A673 (cell line): ENCODE measurements around the gene NKD1. TPM values are rescaled to one million over a fixed set of nuclear protein-coding genes. Genes with fewer than 3 reads are reported as not detected.

ENCODE experiments used
- BruUV-seq: library from RNA; stranded (reverse); fragments of 400-500 nt; replicated peaks from 2 replicates; lab custom pipeline; 2021; lab: Mats Ljungman, UMichigan
- CTCF ChIA-PET: fragments of 300-600 bp; sonication (Branson Sonifier 250); formaldehyde crosslinking; loops from one replicate; lab custom pipeline; 2022; ENCODE audit warnings: antibody characterized with exemption; lab: Charles Lee
- POLR2A ChIA-PET: fragments of 300-600 bp; sonication (Branson Sonifier 250); formaldehyde crosslinking; loops from one replicate; lab custom pipeline; 2022; ENCODE audit warnings: antibody characterized with exemption; ENCODE audit not compliant: low non-redundant PET; lab: Charles Lee
- DNase-seq: peaks from one replicate; pipeline ENCODE4 v3.0.0-alpha.2; 2015; ENCODE audit warnings: low spot score
- H3K27ac ChIP-seq: fragments of 200-600 bp; sonication (generic); 2 replicates; pipeline ENCODE4 v1.5.1; 2016; ENCODE audit warnings: mixed run types, low read depth, mild to moderate bottlenecking, mixed read lengths, antibody characterized with exemption, low read length; ENCODE audit not compliant: poor library complexity, severe bottlenecking
- H3K27me3 ChIP-seq: fragments of 200-600 bp; sonication (generic); replicated peaks from 2 replicates; pipeline ENCODE4 v1.6.1; 2017; ENCODE audit warnings: mixed run types, low read depth, mild to moderate bottlenecking, mixed read lengths, antibody characterized with exemption, low read length; ENCODE audit not compliant: insufficient read depth, poor library complexity
- H3K36me3 ChIP-seq: fragments of 200-600 bp; sonication (generic); 2 replicates; pipeline ENCODE4 v1.6.1; 2016; ENCODE audit warnings: mixed run types, mild to moderate bottlenecking, mixed read lengths, antibody characterized with exemption, low read length; ENCODE audit not compliant: insufficient read depth, poor library complexity, severe bottlenecking
- H3K4me1 ChIP-seq: fragments of 200-600 bp; sonication (generic); 2 replicates; pipeline ENCODE4 v1.6.1; 2017; ENCODE audit warnings: mixed run types, mild to moderate bottlenecking, mixed read lengths, antibody characterized with exemption, low read length; ENCODE audit not compliant: insufficient read depth, poor library complexity, severe bottlenecking
- H3K4me3 ChIP-seq: fragments of 200-600 bp; sonication (generic); 2 replicates; pipeline ENCODE4 v1.5.1; 2016; ENCODE audit warnings: low read depth, mixed run types, mild to moderate bottlenecking, mixed read lengths, low read length; ENCODE audit not compliant: poor library complexity, severe bottlenecking
- H3K9me3 ChIP-seq: fragments of 200-600 bp; sonication (generic); 2 replicates; pipeline ENCODE4 v1.6.1; 2016; ENCODE audit warnings: mixed run types, low read depth, mild to moderate bottlenecking, mixed read lengths, antibody characterized with exemption, low read length; ENCODE audit not compliant: poor library complexity, severe bottlenecking
- CTCF ChIP-seq: fragments of 300-800, 200-600 bp; sonication (generic); conservative IDR thresholded peaks from 2 replicates; pipeline ENCODE4 v1.5.1; 2017; ENCODE audit warnings: low read depth, mild to moderate bottlenecking, antibody characterized with exemption, low read length, moderate library complexity, mixed read lengths
- EZH2 ChIP-seq: fragments of 200-600 bp; sonication (generic); IDR thresholded peaks from 2 replicates; pipeline ENCODE4 v1.6.1; 2017; ENCODE audit warnings: borderline replicate concordance, low read depth, mild to moderate bottlenecking, mixed read lengths, antibody characterized with exemption, low read length; ENCODE audit not compliant: poor library complexity, severe bottlenecking
- intact Hi-C: fragments of 100-400 bp; cut with micrococcal nuclease; formaldehyde crosslinking; loops from one replicate; pipeline ENCODE4 v1.10.0; 2022; ENCODE audit not compliant: unreplicated experiment
- total RNA-seq: library from RNA; stranded (reverse); gene quantifications from 2 replicates; pipeline ENCODE4 v1.2.3, GENCODE V29; 2021

Gene NKD1
- total RNA-seq, 1 experiment from 2014 or later = 1.1 TPM

GRCh38 chr16:50694206-50694605 is 146.0 kb downstream of the NKD1 start:
- BruUV-seq = no TSS peak

GRCh38 chr16:50695017-50696000 is 147.1 kb downstream of the NKD1 start:
- Histone ChIP-seq H3K4me1 (no peaks in the 10 kb centered on the region), H3K36me3 (no peaks in the 10 kb centered on the region), H3K27ac (no peak overlapping the region), H3K27me3 (peaks cover 28% of the 10 kb centered on the region), H3K4me3 (no peak overlapping the region), H3K9me3 (no peaks in the 10 kb centered on the region)
- BruUV-seq = no TSS peak
- CTCF ChIA-PET = no interaction called here
- no peak for DNase-seq
- POLR2A ChIA-PET = no interaction called here
- intact Hi-C loops = no loop called here
- TF ChIP-seq CTCF = no peak
- no peak for TF ChIP-seq EZH2

More at GRCh38 chr16:50694206-50694605, 146.0 kb downstream of the NKD1 start:
- POLR2A ChIA-PET = no interaction called here
- Histone ChIP-seq H3K9me3 (no peaks in the 10 kb centered on the region), H3K27me3 (peaks cover 28% of the 10 kb centered on the region), H3K4me3 (no peak overlapping the region), H3K4me1 (no peaks in the 10 kb centered on the region), H3K36me3 (no peaks in the 10 kb centered on the region), H3K27ac (no peak overlapping the region)
- intact Hi-C loops = no loop called here
- TF ChIP-seq CTCF = no peak
- no peak for TF ChIP-seq EZH2
- DNase-seq = no peak
- CTCF ChIA-PET = no interaction called here

GRCh38 chr16:50696126-50696525 is 147.9 kb downstream of the NKD1 start:
- Histone ChIP-seq H3K27ac (no peak overlapping the region), H3K9me3 (no peaks in the 10 kb centered on the region), H3K4me3 (no peak overlapping the region), H3K4me1 (no peaks in the 10 kb centered on the region), H3K36me3 (no peaks in the 10 kb centered on the region), H3K27me3 (peaks cover 28% of the 10 kb centered on the region)
- no peak for DNase-seq
- CTCF ChIA-PET = no interaction called here
- POLR2A ChIA-PET = no interaction called here
- TF ChIP-seq EZH2 = no peak
- TF ChIP-seq CTCF = no peak
- BruUV-seq = no TSS peak
- intact Hi-C loops = no loop called here
